HCT116 (cell line): Measurements from ENCODE around the gene NDUFS7. TPM values are rescaled to one million over a fixed set of nuclear protein-coding genes. Genes with fewer than 3 reads are reported as not detected.

Experiments
- ATAC-seq: fragments of 200-7000 bp; cut with Tn5 transposase; 2 replicates; pipeline ENCODE4 v1.9.1; 2020; ENCODE audit warnings: mild to moderate bottlenecking, moderate library complexity
- BruUV-seq: library from RNA; stranded (reverse); fragments of 400-500 nt; replicated peaks from 2 replicates; lab custom pipeline; 2021; lab: Mats Ljungman, UMichigan
- CTCF ChIA-PET: fragments of 300-600 bp; sonication (Branson Sonifier 250); formaldehyde crosslinking; loops from one replicate; lab custom pipeline; 2021; ENCODE audit warnings: antibody characterized with exemption; lab: Charles Lee
- POLR2A ChIA-PET: fragments of 300-600, 350-600 bp; sonication (Branson Sonifier 250); formaldehyde crosslinking; loops from one replicate; lab custom pipeline; 2021; ENCODE audit warnings: antibody characterized with exemption; lab: Charles Lee
- RAD21 ChIA-PET, 2 experiments: fragments of 300-600 bp; sonication (Branson Sonifier 250); formaldehyde crosslinking; loops; one replicate each; lab custom pipeline; 2023; ENCODE audit warnings: low total read pairs in 2 of 2; ENCODE audit not compliant: uncharacterized antibody in 2 of 2, unreplicated experiment in 2 of 2, low non-redundant PET in 1 of 2; lab: Charles Lee
- DNase-seq: peaks from one replicate; pipeline ENCODE4 v3.0.0-alpha.2; 2010; ENCODE audit warnings: low read depth, low spot score
- H2AFZ ChIP-seq: fragments of 200-600 bp; shearing (Covaris generic), sonication (generic); 2 replicates; pipeline ENCODE4 v1.6.1; 2017; ENCODE audit warnings: low read depth, mixed run types, mixed read lengths, antibody characterized with exemption, low read length; ENCODE audit not compliant: poor library complexity, severe bottlenecking
- H3K27ac ChIP-seq: 2 replicates; pipeline ENCODE4 v1.5.1; 2012; ENCODE audit warnings: low read depth, low read length
- H3K27me3 ChIP-seq: fragments of 200-600 bp; sonication (generic); 2 replicates; pipeline ENCODE4 v1.6.1; 2016; ENCODE audit warnings: mixed run types, low read length, mixed read lengths; ENCODE audit not compliant: insufficient read depth
- H3K36me3 ChIP-seq, 2 experiments: fragments of 200-500 bp in 1 of 2; fragments of 200-600 bp in 1 of 2; sonication (Bioruptor generic) in 1 of 2; sonication (generic) in 1 of 2; 2 replicates each; pipeline versions ENCODE4 v1.5.1 to v1.6.1; 2014 to 2016; ENCODE audit warnings: low read length in 2 of 2, inconsistent platforms in 1 of 2, mixed read lengths in 1 of 2, mixed run types in 1 of 2; ENCODE audit not compliant: insufficient read depth in 2 of 2, control insufficient read depth in 1 of 2
- H3K4me1 ChIP-seq, 2 experiments: fragments of 200-600 bp in 1 of 2; sonication (generic) in 1 of 2; 2 replicates each; pipeline versions ENCODE4 v1.5.1 to v1.6.1; 2012 to 2017; ENCODE audit warnings: low read length in 2 of 2, inconsistent platforms in 1 of 2, mild to moderate bottlenecking in 1 of 2, mixed read lengths in 1 of 2, mixed run types in 1 of 2, moderate library complexity in 1 of 2; ENCODE audit not compliant: insufficient read depth in 2 of 2, control insufficient read depth in 1 of 2
- H3K4me2 ChIP-seq: fragments of 200-600 bp; sonication (generic); 2 replicates; pipeline ENCODE4 v1.6.1; 2017; ENCODE audit warnings: mixed run types, low read length, mixed read lengths
- H3K4me3 ChIP-seq, 2 experiments: fragments of 200-600 bp in 1 of 2; sonication (generic) in 1 of 2; replicated peaks in 1 of 2; 2 replicates each; pipeline ENCODE4 v1.5.1; 2011 to 2016; ENCODE audit warnings: low read length in 2 of 2, control low read depth in 1 of 2, low read depth in 1 of 2, mild to moderate bottlenecking in 1 of 2, mixed read lengths in 1 of 2, mixed run types in 1 of 2
- H3K79me2 ChIP-seq: fragments of 200-600 bp; sonication (generic); 2 replicates; pipeline ENCODE4 v1.6.1; 2017; ENCODE audit warnings: mild to moderate bottlenecking, mixed run types, low read length, moderate library complexity, mixed read lengths; ENCODE audit not compliant: insufficient read depth
- H3K9ac ChIP-seq: fragments of 200-600 bp; sonication (generic); 2 replicates; pipeline ENCODE4 v1.6.1; 2016; ENCODE audit warnings: low read length, mixed read lengths
- H3K9me2 ChIP-seq: fragments of 200-600 bp; sonication (generic), shearing (Covaris generic); 2 replicates; pipeline ENCODE4 v1.6.1; 2017; ENCODE audit warnings: mixed run types, mild to moderate bottlenecking, moderate library complexity; ENCODE audit not compliant: insufficient read depth
- H3K9me3 ChIP-seq, 2 experiments: fragments of 200-500 bp in 1 of 2; fragments of 200-600 bp in 1 of 2; sonication (Bioruptor generic) in 1 of 2; sonication (generic) in 1 of 2; 2 replicates each; pipeline ENCODE4 v1.6.1; 2014 to 2017; ENCODE audit warnings: low read length in 2 of 2, mixed read lengths in 2 of 2, inconsistent platforms in 1 of 2, low read depth in 1 of 2, mild to moderate bottlenecking in 1 of 2, mixed run types in 1 of 2, moderate library complexity in 1 of 2; ENCODE audit not compliant: control insufficient read depth in 1 of 2, insufficient read depth in 1 of 2
- H4K20me1 ChIP-seq: fragments of 200-600 bp; sonication (generic), shearing (Covaris generic); 2 replicates; pipeline ENCODE4 v1.6.1; 2017; ENCODE audit warnings: mixed run types, mild to moderate bottlenecking, moderate library complexity; ENCODE audit not compliant: insufficient read depth
- CTCF ChIP-seq, 3 experiments: fragments of 200-600 bp in 1 of 3; sonication (generic) in 1 of 3; IDR thresholded peaks in 2 of 3; conservative IDR thresholded peaks in 1 of 3; 2 replicates each; pipeline ENCODE4 v1.5.1; 2012 to 2017; ENCODE audit warnings: low read depth in 2 of 3, low read length in 2 of 3, antibody characterized with exemption in 1 of 3, borderline replicate concordance in 1 of 3, control low read depth in 1 of 3, mild to moderate bottlenecking in 1 of 3, mixed read lengths in 1 of 3, mixed run types in 1 of 3, moderate library complexity in 1 of 3; ENCODE audit not compliant: insufficient read depth in 1 of 3
- EZH2 ChIP-seq: fragments of 200-600 bp; sonication (generic); IDR thresholded peaks from 2 replicates; pipeline ENCODE4 v1.6.1; 2017; ENCODE audit warnings: antibody characterized with exemption, mixed run types
- SP1 ChIP-seq: IDR thresholded peaks from 2 replicates; pipeline ENCODE4 v1.6.1; 2012; ENCODE audit warnings: low read depth
- YY1 ChIP-seq: IDR thresholded peaks from 2 replicates; pipeline ENCODE4 v1.6.1; 2011; ENCODE audit warnings: low read length, low read depth, moderate library complexity, mild to moderate bottlenecking; ENCODE audit not compliant: insufficient replicate concordance; ENCODE audit errors: extremely low read depth
- intact Hi-C: fragments of 100-400 bp; cut with micrococcal nuclease; formaldehyde crosslinking; loops from 2 replicates; pipeline ENCODE4 v1.10.0; 2022
- total RNA-seq: library from RNA; stranded (reverse); gene quantifications from one replicate; pipeline ENCODE4 v1.2.1, GENCODE V29; 2021; ENCODE audit not compliant: unreplicated experiment
- TF ChIP-seq, protein P1 (sequence below): IDR thresholded peaks from 2 replicates; pipeline ENCODE4 v1.6.1; 2012; ENCODE audit warnings: low read depth

The NDUFS7 gene
- total RNA-seq, 1 experiment from 2014 or later = 114 TPM

- H3K9me2 ChIP-seq = no peaks in the 10 kb centered on the region
- no peak overlapping the region for H3K4me3 ChIP-seq
- H2AFZ ChIP-seq = no peak overlapping the region
- ChIA-PET POLR2A (no interaction called here), RAD21 (no interaction called here), CTCF (no interaction called here)
- intact Hi-C loops = no loop called here
- peaks cover 21% of the 10 kb centered on the region; the same call in 1 of the 2 replicates for H3K79me2 ChIP-seq
- BruUV-seq = no TSS peak
- no peak overlapping the region for H3K9ac ChIP-seq
- H3K27ac ChIP-seq = no peak overlapping the region
- H3K4me2 ChIP-seq = no peak overlapping the region
- H3K9me3 ChIP-seq = no peaks in the 10 kb centered on the region
- no peaks in the 10 kb centered on the region for H3K27me3 ChIP-seq
- DNase-seq = no peak
- peaks cover 35 to 55% of the 10 kb centered on the region in 2 experiments; a peak in 3 of 4 replicates for H3K36me3 ChIP-seq
- ATAC-seq = no peak
- TF ChIP-seq CTCF (IDR thresholded peaks at IDR 0.05 in 2 of 3, conservative IDR thresholded peaks at IDR 0.05 in 1 of 3; ENCODE audit: borderline replicate concordance in 1 of 3, insufficient read depth in 1 of 3, low read depth in 2 of 3, low read length in 2 of 3) = no peak
- TF ChIP-seq YY1 = no peak
- TF ChIP-seq EZH2 = no peak
- TF ChIP-seq, protein P1, sequence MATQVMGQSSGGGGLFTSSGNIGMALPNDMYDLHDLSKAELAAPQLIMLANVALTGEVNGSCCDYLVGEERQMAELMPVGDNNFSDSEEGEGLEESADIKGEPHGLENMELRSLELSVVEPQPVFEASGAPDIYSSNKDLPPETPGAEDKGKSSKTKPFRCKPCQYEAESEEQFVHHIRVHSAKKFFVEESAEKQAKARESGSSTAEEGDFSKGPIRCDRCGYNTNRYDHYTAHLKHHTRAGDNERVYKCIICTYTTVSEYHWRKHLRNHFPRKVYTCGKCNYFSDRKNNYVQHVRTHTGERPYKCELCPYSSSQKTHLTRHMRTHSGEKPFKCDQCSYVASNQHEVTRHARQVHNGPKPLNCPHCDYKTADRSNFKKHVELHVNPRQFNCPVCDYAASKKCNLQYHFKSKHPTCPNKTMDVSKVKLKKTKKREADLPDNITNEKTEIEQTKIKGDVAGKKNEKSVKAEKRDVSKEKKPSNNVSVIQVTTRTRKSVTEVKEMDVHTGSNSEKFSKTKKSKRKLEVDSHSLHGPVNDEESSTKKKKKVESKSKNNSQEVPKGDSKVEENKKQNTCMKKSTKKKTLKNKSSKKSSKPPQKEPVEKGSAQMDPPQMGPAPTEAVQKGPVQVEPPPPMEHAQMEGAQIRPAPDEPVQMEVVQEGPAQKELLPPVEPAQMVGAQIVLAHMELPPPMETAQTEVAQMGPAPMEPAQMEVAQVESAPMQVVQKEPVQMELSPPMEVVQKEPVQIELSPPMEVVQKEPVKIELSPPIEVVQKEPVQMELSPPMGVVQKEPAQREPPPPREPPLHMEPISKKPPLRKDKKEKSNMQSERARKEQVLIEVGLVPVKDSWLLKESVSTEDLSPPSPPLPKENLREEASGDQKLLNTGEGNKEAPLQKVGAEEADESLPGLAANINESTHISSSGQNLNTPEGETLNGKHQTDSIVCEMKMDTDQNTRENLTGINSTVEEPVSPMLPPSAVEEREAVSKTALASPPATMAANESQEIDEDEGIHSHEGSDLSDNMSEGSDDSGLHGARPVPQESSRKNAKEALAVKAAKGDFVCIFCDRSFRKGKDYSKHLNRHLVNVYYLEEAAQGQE = no peak
- no peak for TF ChIP-seq SP1
- no peaks in the 10 kb centered on the region for H4K20me1 ChIP-seq
- no peaks in the 10 kb centered on the region for H3K4me1 ChIP-seq
Measured at GRCh38 chr19:1363599-1363998, 20.1 kb upstream of the NDUFS7 start.
